ENCODE measurements around the gene FBXL5. TPM values are rescaled to one million over a fixed set of nuclear protein-coding genes. Genes with fewer than 3 reads are reported as not detected.

Gene FBXL5
- total and polyA plus RNA-seq, 2 donors (not counting 3 experiments of a cell fraction or from before 2014, with no cell fraction given), result 42.2 to 60.2 TPM

DNA sequence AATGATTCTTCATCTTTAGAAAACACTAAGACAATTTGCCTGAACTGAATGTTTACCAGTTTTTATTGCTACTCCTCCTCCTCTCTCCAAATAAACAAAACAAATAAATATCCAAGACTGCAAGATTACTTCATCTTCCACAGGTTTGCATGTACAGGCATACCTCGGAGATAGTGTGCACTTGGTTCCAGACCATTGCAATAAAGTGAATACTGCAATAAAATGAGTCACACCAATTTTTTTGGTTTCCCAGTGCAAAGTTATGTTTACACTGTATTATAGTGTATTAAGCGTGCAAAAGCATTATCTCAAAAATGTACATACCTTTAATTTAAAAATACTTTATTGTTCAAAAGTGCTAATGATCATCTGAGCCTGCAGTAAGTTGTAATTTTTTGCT lies 53.3 kb downstream of the FBXL5 start:
- no peaks in the 10 kb centered on the region for H4K20me1 ChIP-seq (replicated peaks; ENCODE audit: control insufficient read depth, extremely low read depth, insufficient read depth, low read length)
- no peak overlapping the region for H3K4me2 ChIP-seq (ENCODE audit: insufficient read depth, low read length)
- POLR2A ChIA-PET, result no interaction called here
- TF ChIP-seq EZH2 (IDR thresholded peaks at IDR 0.05; ENCODE audit: borderline replicate concordance, low read depth, low read length, severe bottlenecking) (no peak), MYC (IDR thresholded peaks at IDR 0.05; ENCODE audit: low read depth, low read length) (no peak), CTCF (IDR thresholded peaks at IDR 0.05; ENCODE audit: extremely low read depth in 1 of 2, insufficient read depth in 1 of 2, low read depth in 1 of 2, low read length in 2 of 2) (no peak), FOS (IDR thresholded peaks at IDR 0.05; ENCODE audit: borderline replicate concordance, insufficient read depth, low read length) (no peak)
- CTCF ChIA-PET, result no interaction called here
- no peak overlapping the region for H2AFZ ChIP-seq (ENCODE audit: low read depth, low read length)
- no TSS peak for BruUV-seq (replicated peaks)
- no peak for DNase-seq (ENCODE audit: low read depth, low spot score)
- no peak for FAIRE-seq
- H3K4me3 ChIP-seq (replicated peaks in 1 of 3; ENCODE audit: insufficient read depth in 1 of 3, low read depth in 1 of 3, low read length in 3 of 3), result no peak overlapping the region
- no peak overlapping the region for H3K9ac ChIP-seq (replicated peaks; ENCODE audit: extremely low read depth, insufficient read depth, low read length)
- no peaks in the 10 kb centered on the region for H3K4me1 ChIP-seq (ENCODE audit: control insufficient read depth, extremely low read depth, insufficient read depth, low read length)
- no peak overlapping the region for H3K27ac ChIP-seq (ENCODE audit: insufficient read depth, low read depth, low read length)
- H3K36me3 ChIP-seq (ENCODE audit: control insufficient read depth in 2 of 2, extremely low read depth in 1 of 2, insufficient read depth in 2 of 2, low read length in 2 of 2), result peaks cover 4 to 6% of the 10 kb centered on the region in 2 experiments
- dilution Hi-C loops (cut with MboI; ENCODE audit: extremely low pct_ligation_motif_present, low sequenced_read_pairs) (no loop called here), intact Hi-C loops (cut with micrococcal nuclease) (no loop called here)
- no peaks in the 10 kb centered on the region for H3K9me3 ChIP-seq (replicated peaks; ENCODE audit: control insufficient read depth, insufficient read depth, low read length)
- H3K79me2 ChIP-seq (ENCODE audit: control insufficient read depth, insufficient read depth, low read length), result no peaks in the 10 kb centered on the region
- H3K27me3 ChIP-seq (ENCODE audit: control insufficient read depth in 2 of 2, insufficient read depth in 2 of 2, low read length in 2 of 2), result no peaks in the 10 kb centered on the region
- H3K9me1 ChIP-seq (replicated peaks; ENCODE audit: control insufficient read depth, extremely low read depth, insufficient read depth, low read length), result no peaks in the 10 kb centered on the region

GRCh38 chr4:15600176-15600575 lies 55.0 kb downstream of the FBXL5 start:
- dilution Hi-C loops (cut with MboI; ENCODE audit: extremely low pct_ligation_motif_present, low sequenced_read_pairs), result no loop called here
- CTCF ChIA-PET, result no interaction called here
- Histone ChIP-seq H3K27ac (ENCODE audit: insufficient read depth, low read depth, low read length) (no peak overlapping the region), H3K36me3 (ENCODE audit: control insufficient read depth in 2 of 2, extremely low read depth in 1 of 2, insufficient read depth in 2 of 2, low read length in 2 of 2) (peaks cover 1 to 2% of the 10 kb centered on the region in 2 experiments), H3K9me3 (replicated peaks; ENCODE audit: control insufficient read depth, insufficient read depth, low read length) (no peaks in the 10 kb centered on the region), H3K4me2 (ENCODE audit: insufficient read depth, low read length) (no peak overlapping the region), H4K20me1 (replicated peaks; ENCODE audit: control insufficient read depth, extremely low read depth, insufficient read depth, low read length) (no peaks in the 10 kb centered on the region), H3K4me3 (replicated peaks in 1 of 3; ENCODE audit: insufficient read depth in 1 of 3, low read depth in 1 of 3, low read length in 3 of 3) (no peak overlapping the region), H3K79me2 (ENCODE audit: control insufficient read depth, insufficient read depth, low read length) (no peaks in the 10 kb centered on the region), H3K9ac (replicated peaks; ENCODE audit: extremely low read depth, insufficient read depth, low read length) (no peak overlapping the region), H3K4me1 (ENCODE audit: control insufficient read depth, extremely low read depth, insufficient read depth, low read length) (no peaks in the 10 kb centered on the region), H2AFZ (ENCODE audit: low read depth, low read length) (no peak overlapping the region), H3K9me1 (replicated peaks; ENCODE audit: control insufficient read depth, extremely low read depth, insufficient read depth, low read length) (no peaks in the 10 kb centered on the region), H3K27me3 (ENCODE audit: control insufficient read depth in 2 of 2, insufficient read depth in 2 of 2, low read length in 2 of 2) (no peaks in the 10 kb centered on the region)
- FAIRE-seq, result no peak
- BruUV-seq (replicated peaks), result no TSS peak
- DNase-seq (ENCODE audit: low read depth, low spot score), result no peak
- POLR2A ChIA-PET, result no interaction called here
- intact Hi-C loops (cut with micrococcal nuclease), result no loop called here
- TF ChIP-seq POLR2A (IDR thresholded peaks at IDR 0.05; ENCODE audit: low read depth, low read length) (no peak), FOS (IDR thresholded peaks at IDR 0.05; ENCODE audit: borderline replicate concordance, insufficient read depth, low read length) (no peak), MYC (IDR thresholded peaks at IDR 0.05; ENCODE audit: low read depth, low read length) (no peak), POLR2AphosphoS5 (IDR thresholded peaks at IDR 0.05; ENCODE audit: insufficient read depth, low read depth, low read length) (no peak), CTCF (IDR thresholded peaks at IDR 0.05; ENCODE audit: extremely low read depth in 1 of 2, insufficient read depth in 1 of 2, low read depth in 1 of 2, low read length in 2 of 2) (no peak), GATA2 (IDR thresholded peaks at IDR 0.05; ENCODE audit: insufficient read depth, insufficient read length, low read depth, low read length) (no peak), EZH2 (IDR thresholded peaks at IDR 0.05; ENCODE audit: borderline replicate concordance, low read depth, low read length, severe bottlenecking) (no peak), JUN (IDR thresholded peaks at IDR 0.05; ENCODE audit: borderline replicate concordance, insufficient read depth, insufficient read length, low read depth) (no peak)
- TF ChIP-seq, protein P1, sequence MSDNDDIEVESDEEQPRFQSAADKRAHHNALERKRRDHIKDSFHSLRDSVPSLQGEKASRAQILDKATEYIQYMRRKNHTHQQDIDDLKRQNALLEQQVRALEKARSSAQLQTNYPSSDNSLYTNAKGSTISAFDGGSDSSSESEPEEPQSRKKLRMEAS (IDR thresholded peaks at IDR 0.05; ENCODE audit: insufficient read depth, insufficient read length), result no peak
